Keratinocyte (primary cell): ENCODE data around the gene NAA40. TPM values are rescaled to one million over a fixed set of nuclear protein-coding genes. Genes with fewer than 3 reads are reported as not detected.

Experiments
- DNase-seq: peaks from one replicate; pipeline ENCODE4 v3.0.0-alpha.2; 2011; ENCODE audit warnings: low read depth, missing footprints, low spot score
- FAIRE-seq: peaks from 2 replicates; lab custom pipeline; 2011; peaks lifted over from hg19 to GRCh38; lab: Jason Lieb, UNC
- H2AFZ ChIP-seq: 2 replicates; pipeline ENCODE4 v1.6.0; 2012; ENCODE audit warnings: low read length, control low read depth, inconsistent platforms; ENCODE audit not compliant: control insufficient read depth
- H3K27ac ChIP-seq: 2 replicates; pipeline ENCODE4 v1.5.1; 2011; ENCODE audit warnings: low read length; ENCODE audit not compliant: control insufficient read depth, insufficient read depth
- H3K27me3 ChIP-seq: 3 replicates; pipeline ENCODE4 v1.6.0; 2011; ENCODE audit warnings: low read length; ENCODE audit not compliant: control insufficient read depth, insufficient read depth; ENCODE audit errors: extremely low read depth
- H3K36me3 ChIP-seq, 2 experiments: 2 replicates in 1 of 2; 3 replicates in 1 of 2; pipeline ENCODE4 v1.5.1; 2011; ENCODE audit warnings: low read length in 2 of 2, mild to moderate bottlenecking in 1 of 2; ENCODE audit not compliant: control insufficient read depth in 2 of 2, insufficient read depth in 2 of 2; ENCODE audit errors: extremely low read depth in 1 of 2
- H3K4me1 ChIP-seq: 3 replicates; pipeline ENCODE4 v1.5.1; 2011; ENCODE audit warnings: low read length; ENCODE audit not compliant: control insufficient read depth, insufficient read depth; ENCODE audit errors: extremely low read depth
- H3K4me2 ChIP-seq: 3 replicates; pipeline ENCODE4 v1.6.0; 2011; ENCODE audit warnings: low read depth, low read length; ENCODE audit not compliant: control insufficient read depth, insufficient read depth; ENCODE audit errors: extremely low read depth
- H3K4me3 ChIP-seq, 3 experiments: fragments of 200-600 bp in 1 of 3; sonication (generic) in 1 of 3; 2 replicates in 2 of 3; 3 replicates in 1 of 3; pipeline ENCODE4 v1.5.1; 2011 to 2016; ENCODE audit warnings: low read length in 3 of 3, mild to moderate bottlenecking in 3 of 3, control low read depth in 2 of 3, inconsistent platforms in 1 of 3, low read depth in 1 of 3, mixed read lengths in 1 of 3, mixed run types in 1 of 3, moderate library complexity in 1 of 3; ENCODE audit not compliant: control insufficient read depth in 2 of 3, insufficient read depth in 2 of 3; ENCODE audit errors: extremely low read depth in 1 of 3
- H3K79me2 ChIP-seq: 2 replicates; pipeline ENCODE4 v1.6.0; 2012; ENCODE audit warnings: low read length; ENCODE audit not compliant: control insufficient read depth, insufficient read depth
- H3K9ac ChIP-seq: 3 replicates; pipeline ENCODE4 v1.6.0; 2011; ENCODE audit warnings: low read length; ENCODE audit not compliant: control insufficient read depth, insufficient read depth; ENCODE audit errors: extremely low read depth
- H3K9me1 ChIP-seq: 3 replicates; pipeline ENCODE4 v1.6.0; 2011; ENCODE audit warnings: low read length; ENCODE audit not compliant: control insufficient read depth, insufficient read depth; ENCODE audit errors: extremely low read depth
- H3K9me3 ChIP-seq: 2 replicates; pipeline ENCODE4 v1.5.1; 2012; ENCODE audit warnings: low read depth, low read length; ENCODE audit not compliant: control insufficient read depth
- H4K20me1 ChIP-seq: 3 replicates; pipeline ENCODE4 v1.6.0; 2011; ENCODE audit warnings: low read length; ENCODE audit not compliant: control insufficient read depth, insufficient read depth; ENCODE audit errors: extremely low read depth
- CTCF ChIP-seq, 3 experiments: IDR thresholded peaks in 1 of 3; conservative IDR thresholded peaks in 1 of 3; optimal IDR thresholded peaks in 1 of 3; 2 replicates in 2 of 3; 3 replicates in 1 of 3; pipeline versions ENCODE3 to v1.5.1; 2011; ENCODE audit warnings: low read length in 3 of 3, mild to moderate bottlenecking in 3 of 3, moderate library complexity in 2 of 3, control low read depth in 1 of 3, inconsistent platforms in 1 of 3; ENCODE audit not compliant: insufficient read depth in 2 of 3; ENCODE audit errors: extremely low read depth in 1 of 3
- EZH2 ChIP-seq: IDR thresholded peaks from one replicate; pipeline ENCODE4 v1.6.1; 2012; ENCODE audit warnings: inconsistent platforms, mild to moderate bottlenecking, low read length, moderate library complexity
- dilution Hi-C: fragments of 300-500 bp; cut with MboI; formaldehyde crosslinking; loops from one replicate; pipeline ENCODE4 v1.7.0; 2020; ENCODE audit warnings: low sequenced_read_pairs; ENCODE audit not compliant: extremely low pct_ligation_motif_present
- polyA plus RNA-seq, 5 experiments: library from polyadenylated mRNA; depleted of rRNA in 3 of 5; stranded (reverse) in 3 of 5; stranded (forward) in 1 of 5; unstranded in 1 of 5; fragments of >200 nt; gene quantifications; 1 replicate in 1 of 5; 2 replicates in 3 of 5; 3 replicates in 1 of 5; pipeline versions ENCODE4 v1.2.1 to v1.2.3, GENCODE V29; 2011 to 2012; ENCODE audit warnings: missing spikeins in 2 of 5, low read depth in 1 of 5, low replicate concordance in 1 of 5

NAA40 gene
- polyA plus RNA-seq, 1 donor (not counting 4 experiments of a cell fraction or from before 2014, with no cell fraction given), result 13.5 TPM

GRCh38 chr11:64000026-64000739 lies 61.4 kb downstream of the NAA40 start:
- TF ChIP-seq EZH2 (no peak), CTCF (optimal IDR thresholded peaks at IDR 0.05 in 1 of 3, IDR thresholded peaks at IDR 0.05 in 1 of 3, conservative IDR thresholded peaks at IDR 0.05 in 1 of 3; ENCODE audit: extremely low read depth in 1 of 3, insufficient read depth in 2 of 3, low read length in 3 of 3) (peak; percentile 12 to 85 (median 67))
- no peaks in the 10 kb centered on the region for H3K9me3 ChIP-seq
- H3K27ac ChIP-seq, result no peak overlapping the region
- no peaks in the 10 kb centered on the region for H3K79me2 ChIP-seq
- peaks cover 2% of the 10 kb centered on the region for H3K9me1 ChIP-seq
- H2AFZ ChIP-seq, result no peak overlapping the region
- H3K9ac ChIP-seq, result peak overlapping the region; percentile 33
- dilution Hi-C loops, result loop anchor here (10.0 kb wide), 1 partner anchor 135 kb away; no protein-coding TSS in a partner anchor
- FAIRE-seq, result no peak
- no peaks in the 10 kb centered on the region for H3K27me3 ChIP-seq
- no peak for DNase-seq
- H3K4me2 ChIP-seq, result peak overlapping the region; percentile 58
- H3K4me1 ChIP-seq, result peaks cover 10% of the 10 kb centered on the region
- H4K20me1 ChIP-seq, result peaks cover 6% of the 10 kb centered on the region
- H3K36me3 ChIP-seq, result peaks cover 9 to 18% of the 10 kb centered on the region in 2 experiments
- peak overlapping the region in 1 of 3 experiments; percentile 12 for H3K4me3 ChIP-seq

DNA sequence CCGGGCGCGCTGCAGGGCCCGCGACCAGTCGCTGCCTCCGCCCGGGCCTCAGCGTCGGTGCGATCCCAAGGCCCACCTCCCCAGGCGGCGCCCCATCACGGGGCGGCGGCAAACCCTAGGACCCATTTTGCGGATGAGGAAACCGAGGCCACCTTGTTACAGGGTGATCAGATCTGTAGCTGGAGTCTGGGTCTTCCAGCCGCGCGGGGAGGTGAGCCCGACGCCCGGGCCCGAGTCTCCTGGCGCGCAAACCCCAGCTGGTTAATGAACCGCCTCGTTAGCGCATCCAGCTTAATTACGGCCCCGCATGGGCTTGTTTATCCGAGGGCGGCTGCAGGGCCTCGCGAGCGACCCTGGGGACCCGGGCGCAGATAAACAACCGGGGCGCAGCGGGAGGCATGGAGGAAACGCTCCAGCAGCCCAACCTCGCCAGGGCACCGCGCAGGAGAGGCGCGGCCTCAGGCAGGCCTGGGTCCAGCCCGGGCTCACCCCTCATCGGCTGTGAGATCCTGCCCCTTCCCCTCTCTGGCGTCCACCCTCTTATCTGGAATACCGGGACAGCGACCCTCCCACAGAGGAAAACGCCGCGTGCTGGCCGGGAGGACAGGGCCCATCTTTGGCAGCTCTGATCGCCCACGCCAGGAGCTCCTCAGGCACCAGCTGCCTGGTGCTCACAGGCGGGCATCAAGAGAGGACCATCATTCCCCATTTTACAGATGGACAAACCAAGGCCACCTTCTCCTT lies 62.1 kb downstream of the NAA40 start:
- no peak for FAIRE-seq
- dilution Hi-C loops, result loop anchor here (10.0 kb wide), 1 partner anchor 134 kb away; no protein-coding TSS in a partner anchor
- H3K9ac ChIP-seq, result peak overlapping the region; percentile 33

More for the DNA sequence above, 62.1 kb downstream of the NAA40 start:
- Histone ChIP-seq H3K27me3 (no peaks in the 10 kb centered on the region), H2AFZ (no peak overlapping the region), H3K79me2 (no peaks in the 10 kb centered on the region), H3K4me2 (peak overlapping the region; percentile 58), H3K36me3 (peaks cover 9 to 14% of the 10 kb centered on the region in 2 experiments), H3K4me1 (peaks cover 10% of the 10 kb centered on the region), H3K9me3 (no peaks in the 10 kb centered on the region), H3K9me1 (no peaks in the 10 kb centered on the region), H4K20me1 (peaks cover 6% of the 10 kb centered on the region), H3K27ac (no peak overlapping the region), H3K4me3 (peak overlapping the region in 1 of 3 experiments; percentile 12)
- TF ChIP-seq CTCF (optimal IDR thresholded peaks at IDR 0.05 in 1 of 3, IDR thresholded peaks at IDR 0.05 in 1 of 3, conservative IDR thresholded peaks at IDR 0.05 in 1 of 3; ENCODE audit: extremely low read depth in 1 of 3, insufficient read depth in 2 of 3, low read length in 3 of 3) (no peak), EZH2 (no peak)
- DNase-seq, result no peak
